KMS-11 (cell line): Measurements from ENCODE around the gene MIPOL1.
"Not testable (repeated sequence)": the region's sequence is repeated elsewhere in the genome, so short reads cannot be mapped to it uniquely, and the experiment has no call there.

Experiments used
- H2AFZ ChIP-seq: fragments of 200-600 bp; sonication (generic); 2 replicates; pipeline ENCODE4 v1.6.1; 2016; ENCODE audit warnings: antibody characterized with exemption, mixed run types, low read depth
- H3K27ac ChIP-seq: fragments of 200-600 bp; sonication (generic); 2 replicates; pipeline ENCODE4 v1.6.1; 2016; ENCODE audit warnings: mild to moderate bottlenecking, mixed run types
- H3K27me3 ChIP-seq: fragments of 200-600 bp; sonication (generic); 2 replicates; pipeline ENCODE4 v1.6.1; 2017; ENCODE audit warnings: mild to moderate bottlenecking, low read depth, mixed run types, moderate library complexity; ENCODE audit not compliant: insufficient read depth
- H3K36me3 ChIP-seq: fragments of 200-600 bp; sonication (generic); 2 replicates; pipeline ENCODE4 v1.6.1; 2017; ENCODE audit warnings: mild to moderate bottlenecking, mixed run types; ENCODE audit not compliant: insufficient read depth
- H3K4me1 ChIP-seq: fragments of 200-600 bp; sonication (generic); 2 replicates; pipeline ENCODE4 v1.6.1; 2016; ENCODE audit warnings: mild to moderate bottlenecking, low read depth, mixed run types; ENCODE audit not compliant: poor library complexity, severe bottlenecking
- H3K4me2 ChIP-seq: fragments of 200-600 bp; sonication (generic); 2 replicates; pipeline ENCODE4 v1.7.0; 2016; ENCODE audit warnings: mild to moderate bottlenecking, mixed run types
- H3K4me3 ChIP-seq: fragments of 200-600 bp; sonication (generic); IDR thresholded peaks from 2 replicates; pipeline ENCODE4 v1.6.1; 2017; ENCODE audit warnings: low read depth, low read length, mixed read lengths; ENCODE audit not compliant: insufficient read depth
- H3K79me2 ChIP-seq: fragments of 200-600 bp; sonication (generic); 2 replicates; pipeline ENCODE4 v1.6.1; 2016; ENCODE audit warnings: low read depth, mixed run types; ENCODE audit not compliant: insufficient read depth
- H3K9ac ChIP-seq: fragments of 200-600 bp; sonication (generic); 2 replicates; pipeline ENCODE4 v1.6.1; 2016; ENCODE audit warnings: mild to moderate bottlenecking, mixed run types
- H4K20me1 ChIP-seq: fragments of 200-600 bp; sonication (generic); 2 replicates; pipeline ENCODE4 v1.6.1; 2016; ENCODE audit warnings: mild to moderate bottlenecking, mixed run types; ENCODE audit not compliant: insufficient read depth
- CTCF ChIP-seq: fragments of 200-600 bp; sonication (generic); conservative IDR thresholded peaks from 2 replicates; pipeline ENCODE4 v1.6.1; 2017; ENCODE audit warnings: low read depth, mild to moderate bottlenecking, antibody characterized with exemption, low read length, moderate library complexity, mixed read lengths

Gene MIPOL1

GRCh38 chr14:37232907-37233481 lies 35.3 kb downstream of the MIPOL1 start:
- Histone ChIP-seq H3K36me3 (no peaks in the 10 kb centered on the region), H3K79me2 (no peaks in the 10 kb centered on the region), H3K4me2 (no peak overlapping the region), H2AFZ (no peak overlapping the region), H3K9ac (no peak overlapping the region), H3K4me1 (no peaks in the 10 kb centered on the region), H4K20me1 (no peaks in the 10 kb centered on the region), H3K4me3 (no peak overlapping the region), H3K27me3 (no peaks in the 10 kb centered on the region), H3K27ac (no peak overlapping the region)
- TF ChIP-seq CTCF, result peak; percentile 63

GRCh38 chr14:37234222-37234621 lies 36.5 kb downstream of the MIPOL1 start:
- H3K4me1 ChIP-seq, result no peaks in the 10 kb centered on the region

DNA sequence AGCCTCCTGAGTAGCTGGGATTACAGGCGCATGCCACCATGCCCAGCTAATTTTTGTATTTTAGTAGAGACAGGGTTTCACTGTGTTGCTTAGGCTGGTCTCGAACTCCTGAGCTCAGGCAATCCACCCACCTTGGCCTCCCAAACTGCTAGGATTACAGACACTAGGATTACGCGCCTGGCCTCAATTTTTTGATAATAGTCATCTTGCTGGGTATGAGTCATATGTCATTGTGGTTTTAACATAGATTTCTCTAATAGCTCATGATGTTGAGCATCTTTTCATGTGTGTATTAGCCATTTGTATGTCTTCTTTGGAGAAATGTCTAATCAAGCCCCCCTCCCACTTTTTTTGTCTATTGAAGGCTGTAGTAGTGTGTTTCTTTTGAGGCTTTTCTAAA lies 38.3 kb downstream of the MIPOL1 start:
- not testable (repeated sequence) for H3K4me1 ChIP-seq, H3K36me3 ChIP-seq, H3K27ac ChIP-seq, H2AFZ ChIP-seq, H3K4me2 ChIP-seq, H3K27me3 ChIP-seq, H3K4me3 ChIP-seq, H3K79me2 ChIP-seq, H4K20me1 ChIP-seq, H3K9ac ChIP-seq

More at GRCh38 chr14:37234222-37234621, 36.5 kb downstream of the MIPOL1 start:
- H3K36me3 ChIP-seq, result no peaks in the 10 kb centered on the region
- H3K79me2 ChIP-seq, result no peaks in the 10 kb centered on the region
- no peak overlapping the region for H3K9ac ChIP-seq
- no peaks in the 10 kb centered on the region for H4K20me1 ChIP-seq
- no peak for TF ChIP-seq CTCF
- H3K27ac ChIP-seq, result no peak overlapping the region
- no peak overlapping the region for H2AFZ ChIP-seq
- no peak overlapping the region for H3K4me2 ChIP-seq
- no peaks in the 10 kb centered on the region for H3K27me3 ChIP-seq
- H3K4me3 ChIP-seq, result no peak overlapping the region

DNA sequence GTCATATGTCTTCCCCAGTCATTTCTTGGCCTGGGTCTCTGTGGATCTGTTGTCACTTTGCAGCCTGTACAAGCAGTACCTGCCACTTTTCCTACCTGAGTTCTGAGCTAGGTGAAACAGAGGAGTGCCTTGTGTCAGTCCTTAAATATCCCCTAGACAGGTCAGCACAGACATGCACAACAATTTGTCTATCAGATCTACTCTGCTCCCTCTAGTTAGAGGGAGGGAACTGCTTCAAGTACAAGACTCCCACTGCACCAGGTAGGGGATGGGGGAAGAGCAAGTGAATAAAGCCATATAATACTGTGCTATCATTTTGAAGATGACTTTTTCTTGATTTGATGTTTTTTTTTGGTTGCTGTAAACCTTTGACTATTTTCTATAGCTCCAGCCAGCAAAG lies 39.4 kb downstream of the MIPOL1 start:
- no peak overlapping the region for H3K27ac ChIP-seq
- no peaks in the 10 kb centered on the region for H4K20me1 ChIP-seq
- H3K4me3 ChIP-seq, result no peak overlapping the region
- H3K36me3 ChIP-seq, result no peaks in the 10 kb centered on the region
- no peak overlapping the region for H2AFZ ChIP-seq
- H3K27me3 ChIP-seq, result no peaks in the 10 kb centered on the region
- H3K4me2 ChIP-seq, result no peak overlapping the region
- no peak overlapping the region for H3K9ac ChIP-seq
- H3K79me2 ChIP-seq, result no peaks in the 10 kb centered on the region
- no peaks in the 10 kb centered on the region for H3K4me1 ChIP-seq
- TF ChIP-seq CTCF, result no peak

- no peak for TF ChIP-seq CTCF
- no peaks in the 10 kb centered on the region for H4K20me1 ChIP-seq
- no peaks in the 10 kb centered on the region for H3K4me1 ChIP-seq
- no peaks in the 10 kb centered on the region for H3K79me2 ChIP-seq
- no peak overlapping the region for H3K27ac ChIP-seq
- H3K4me3 ChIP-seq, result no peak overlapping the region
- H3K9ac ChIP-seq, result no peak overlapping the region
- H3K27me3 ChIP-seq, result no peaks in the 10 kb centered on the region
- no peak overlapping the region for H2AFZ ChIP-seq
- H3K4me2 ChIP-seq, result no peak overlapping the region
- H3K36me3 ChIP-seq, result no peaks in the 10 kb centered on the region
These were observed 40.0 kb downstream of the MIPOL1 start for GRCh38 chr14:37237735-37238200.
